ENCODE data around the gene WRAP53. TPM values are rescaled to one million over a fixed set of nuclear protein-coding genes. Genes with fewer than 3 reads are reported as not detected.

WRAP53 gene
- total and polyA plus RNA-seq, 4 donors = 9.6 to 17.3 (median 11.5) TPM

- ATAC-seq (ENCODE audit: insufficient read depth, low FRiP score) (peak; percentile 45), DNase-seq (peak; percentile 76 to 81 (median 77))
- 2% methylated on average over 26 to 41 of the region's 45 CpGs for WGBS, 2 donors
Observed at GRCh38 chr17:7704601-7705268, 16.5 kb downstream of the WRAP53 start, which contains the start of gene EFNB3. EFNB3 (plus strand) TSS chr17:7705202; CDS start chr17:7705599, 397 bp downstream.

GRCh38 chr17:7705269-7706255 lies 17.3 kb downstream of the WRAP53 start:
- peaks cover 0 to 22% (median 3%) of the 10 kb centered on the region in 5 donors for H3K4me1 ChIP-seq (ENCODE audit: control insufficient read depth in 5 of 5, insufficient read depth in 5 of 5, low read length in 5 of 5)
- no peak overlapping the region for H3K27ac ChIP-seq (ENCODE audit: low read depth in 1 of 2, low read length in 1 of 2)
- no peaks in the 10 kb centered on the region for H3K27me3 ChIP-seq (ENCODE audit: control insufficient read depth in 3 of 3, insufficient read depth in 3 of 3, low read length in 2 of 3)
- ATAC-seq (ENCODE audit: insufficient read depth, low FRiP score) = no peak
- H3K9ac ChIP-seq (ENCODE audit: insufficient read depth in 1 of 2, low read length in 2 of 2) = no peak overlapping the region
- peak in 2 of 3 donors; percentile 16 to 40 for DNase-seq
- H3K4me3 ChIP-seq = no peak overlapping the region
- H3K9me3 ChIP-seq (ENCODE audit: control insufficient read depth in 4 of 4, insufficient read depth in 3 of 4, low read length in 3 of 4) = peaks cover 0 to 3% (median 0%) of the 10 kb centered on the region in 4 donors
- TF ChIP-seq CTCF (IDR thresholded peaks at IDR 0.05; ENCODE audit: control extremely low read depth, extremely low read depth) = no peak
- WGBS, 2 donors = 5 to 6% methylated on average over 40 to 50 of the region's 50 CpGs
- H3K36me3 ChIP-seq (ENCODE audit: control insufficient read depth in 4 of 4, insufficient read depth in 4 of 4, low read length in 4 of 4) = peaks cover 0 to 21% (median 6%) of the 10 kb centered on the region in 4 donors

More at GRCh38 chr17:7704601-7705268, 16.5 kb downstream of the WRAP53 start, which contains the start of gene EFNB3:
- H3K9me3 ChIP-seq (ENCODE audit: control insufficient read depth in 4 of 4, insufficient read depth in 3 of 4, low read length in 3 of 4) = peaks cover 0 to 3% (median 0%) of the 10 kb centered on the region in 4 donors
- H3K4me3 ChIP-seq = no peak within 1 kb of the TSS
- H3K9ac ChIP-seq (ENCODE audit: insufficient read depth in 1 of 2, low read length in 2 of 2) = peak within 1 kb of the TSS in 1 of 2 donors; percentile 37
- no peak for TF ChIP-seq CTCF (IDR thresholded peaks at IDR 0.05; ENCODE audit: control extremely low read depth, extremely low read depth)
- peaks cover 0 to 22% (median 3%) of the 10 kb centered on the region in 5 donors for H3K4me1 ChIP-seq (ENCODE audit: control insufficient read depth in 5 of 5, insufficient read depth in 5 of 5, low read length in 5 of 5)
- H3K27me3 ChIP-seq (ENCODE audit: control insufficient read depth in 3 of 3, insufficient read depth in 3 of 3, low read length in 2 of 3) = no peaks in the 10 kb centered on the region
- peaks cover 0 to 23% (median 6%) of the 10 kb centered on the region in 4 donors for H3K36me3 ChIP-seq (ENCODE audit: control insufficient read depth in 4 of 4, insufficient read depth in 4 of 4, low read length in 4 of 4)
- no peak within 1 kb of the TSS for H3K27ac ChIP-seq (ENCODE audit: low read depth in 1 of 2, low read length in 1 of 2)

GRCh38 chr17:7706631-7707354 lies 18.5 kb downstream of the WRAP53 start:
- DNase-seq = no peak
- peaks cover 0 to 3% (median 0%) of the 10 kb centered on the region in 3 donors for H3K27me3 ChIP-seq (ENCODE audit: control insufficient read depth in 3 of 3, insufficient read depth in 3 of 3, low read length in 2 of 3)

More at GRCh38 chr17:7706631-7707354, 18.5 kb downstream of the WRAP53 start:
- H3K27ac ChIP-seq (ENCODE audit: low read depth in 1 of 2, low read length in 1 of 2) = no peak overlapping the region
- no peak for ATAC-seq (ENCODE audit: insufficient read depth, low FRiP score)
- WGBS, 2 donors = 89 to 91% methylated on average over 3 of the region's 3 CpGs
- H3K4me3 ChIP-seq = no peak overlapping the region
- H3K9me3 ChIP-seq (ENCODE audit: control insufficient read depth in 4 of 4, insufficient read depth in 3 of 4, low read length in 3 of 4) = peaks cover 0 to 3% (median 0%) of the 10 kb centered on the region in 4 donors
- peaks cover 0 to 22% (median 3%) of the 10 kb centered on the region in 5 donors for H3K4me1 ChIP-seq (ENCODE audit: control insufficient read depth in 5 of 5, insufficient read depth in 5 of 5, low read length in 5 of 5)
- H3K9ac ChIP-seq (ENCODE audit: insufficient read depth in 1 of 2, low read length in 2 of 2) = no peak overlapping the region
- H3K36me3 ChIP-seq (ENCODE audit: control insufficient read depth in 4 of 4, insufficient read depth in 4 of 4, low read length in 4 of 4) = peaks cover 0 to 11% (median 2%) of the 10 kb centered on the region in 4 donors
- no peak for TF ChIP-seq CTCF (IDR thresholded peaks at IDR 0.05; ENCODE audit: control extremely low read depth, extremely low read depth)

All from lung (tissue), 12 donors.